Measurements from ENCODE around the gene CALHM2. TPM values are rescaled to one million over a fixed set of nuclear protein-coding genes. Genes with fewer than 3 reads are reported as not detected.

The CALHM2 gene, protein sequence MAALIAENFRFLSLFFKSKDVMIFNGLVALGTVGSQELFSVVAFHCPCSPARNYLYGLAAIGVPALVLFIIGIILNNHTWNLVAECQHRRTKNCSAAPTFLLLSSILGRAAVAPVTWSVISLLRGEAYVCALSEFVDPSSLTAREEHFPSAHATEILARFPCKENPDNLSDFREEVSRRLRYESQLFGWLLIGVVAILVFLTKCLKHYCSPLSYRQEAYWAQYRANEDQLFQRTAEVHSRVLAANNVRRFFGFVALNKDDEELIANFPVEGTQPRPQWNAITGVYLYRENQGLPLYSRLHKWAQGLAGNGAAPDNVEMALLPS
- 100 to 1,000 TPM; 108 to 110 TPM for total RNA-seq

DNA sequence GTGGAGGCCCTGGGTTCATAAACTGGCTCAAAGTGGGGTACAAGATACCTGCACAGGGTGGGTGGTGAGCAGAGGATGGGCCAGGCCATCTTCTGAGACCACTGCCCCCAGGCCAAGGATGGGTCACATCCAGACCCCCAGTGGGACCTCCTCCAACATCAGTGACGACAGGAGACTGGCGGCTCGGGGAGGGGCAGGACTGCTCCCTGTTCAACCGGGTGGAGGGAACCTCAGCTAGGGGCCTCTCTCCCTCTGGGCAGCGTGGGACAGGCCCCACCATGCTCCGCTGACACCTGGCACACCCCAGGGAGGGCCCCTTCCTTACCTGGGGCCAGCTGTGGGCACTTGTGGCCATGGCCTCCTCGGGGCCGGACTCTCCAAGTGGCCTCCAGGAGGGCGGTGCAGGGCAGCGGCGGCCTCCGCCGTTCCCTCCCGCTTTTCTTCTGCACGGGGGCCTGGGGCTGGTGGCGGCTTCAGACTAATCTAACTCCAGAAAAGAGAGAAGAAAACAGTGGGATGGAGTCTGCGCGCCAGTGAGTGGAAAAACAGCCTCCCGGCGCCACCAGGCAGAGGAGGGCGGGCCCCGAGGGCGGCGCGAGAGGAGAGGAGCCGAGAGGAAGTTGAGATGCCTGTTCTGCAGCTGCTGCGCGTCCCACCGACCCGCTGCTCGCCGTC is at the start of gene CALHM2:
CALHM2 (minus strand) TSS at position 540 of the 675 bp plus-strand sequence. CDS start 2,429 bp downstream, outside the sequence.

DNA sequence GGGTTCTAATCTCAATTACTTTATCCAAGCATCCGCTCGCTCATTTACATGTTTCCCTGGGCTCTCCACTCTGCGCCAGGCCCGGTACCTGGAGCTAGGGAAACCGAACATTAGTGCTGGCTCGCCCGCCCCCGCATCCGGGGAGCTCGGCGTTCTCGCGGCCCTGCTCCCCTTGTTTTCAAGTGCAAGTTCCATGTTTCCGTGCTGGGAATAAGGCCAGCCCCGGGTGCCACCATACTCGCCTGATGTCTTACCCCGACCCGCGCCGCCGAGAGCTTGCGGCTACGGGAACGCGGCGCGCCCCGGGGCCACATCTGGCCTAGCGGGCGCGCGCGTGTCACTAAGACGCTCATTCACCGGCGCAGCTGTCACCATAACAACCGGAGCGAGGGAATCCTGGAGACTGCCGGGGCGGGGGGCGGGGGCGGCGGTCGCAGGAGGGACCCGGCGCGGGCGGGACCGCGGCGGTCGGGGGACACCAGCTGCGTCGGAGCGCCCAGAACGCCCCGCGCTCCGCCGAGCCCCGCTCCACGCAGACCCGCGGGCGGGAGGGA is 41.3 kb upstream of the CALHM2 start, which contains the start of gene NEURL1:
NEURL1 (plus strand) TSS at position 344 of the 554 bp plus-strand sequence. CDS start 683 bp downstream, outside the sequence.

DNA sequence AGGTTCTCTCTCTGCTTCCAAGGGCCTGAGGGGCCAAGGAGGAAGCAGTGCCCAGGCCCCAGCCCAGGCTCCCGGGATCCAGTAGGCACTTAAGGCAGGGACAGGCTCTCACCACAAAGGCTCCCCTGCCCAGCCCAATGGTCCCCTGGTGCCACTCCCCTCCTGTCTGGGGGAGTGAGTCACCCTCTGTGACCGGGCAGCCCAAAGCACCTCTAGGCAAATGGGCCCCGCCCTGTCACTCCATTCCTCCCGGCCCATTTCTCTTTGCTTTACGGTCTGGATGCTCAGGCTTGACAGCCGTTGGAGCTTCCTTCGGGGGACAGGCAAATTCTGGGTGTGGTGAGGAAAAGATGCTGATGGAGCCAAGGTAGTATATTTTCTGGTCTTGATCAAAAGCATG is 27.0 kb upstream of the CALHM2 start, which contains the start of gene CALHM3:
CALHM3 (minus strand) TSS at position 106 of the 400 bp plus-strand sequence. CDS start 208 bp downstream, outside the sequence.

GRCh38 chr10:103458720-103459119 is 6.5 kb upstream of the CALHM2 start, which contains the start of gene CALHM1:
CALHM1 (minus strand) TSS chr10:103458900; CDS start chr10:103458751, 149 bp downstream.

Other genes starting within 250 kb of the CALHM2 start
- gene RPEL1, start 206.5 kb downstream of the CALHM2 start, total RNA-seq, result not detected
- gene INA, start 175.2 kb downstream of the CALHM2 start, total RNA-seq, result under 1 TPM in 1 of 2 experiments, not detected in 1; 0.10 TPM
- 10 to 100 TPM; 11.0 to 11.1 TPM for gene PCGF6, start 101.2 kb downstream of the CALHM2 start, total RNA-seq
- 1 to 10 TPM; 9.0 to 9.3 TPM for gene TAF5, start 84.4 kb downstream of the CALHM2 start, total RNA-seq
- 100 to 1,000 TPM; 253 to 261 TPM for gene ATP5MK, start 55.9 kb downstream of the CALHM2 start, total RNA-seq
- 10 to 100 TPM; 36.6 to 40.7 TPM for gene PDCD11, start 55.7 kb downstream of the CALHM2 start, total RNA-seq
- gene CALHM1, start 6.5 kb upstream of the CALHM2 start, total RNA-seq, result under 1 TPM; 0.25 to 0.29 TPM
- gene CALHM3, start 26.9 kb upstream of the CALHM2 start, total RNA-seq, result under 1 TPM; 0.14 to 0.20 TPM
- gene NEURL1, start 41.3 kb upstream of the CALHM2 start, total RNA-seq, result 1 to 10 TPM; 1.0 to 1.1 TPM

All from activated naive CD4-positive, alpha-beta T cell treated with anti-CD3 and anti-CD28 coated beads, Interleukin-2, amount 10 ng/mL, durations not matched to agents 5 hours and 36 hours (primary cell).